ENCODE results near the gene LSM4.
"Not testable (repeated sequence)": the region's sequence is repeated elsewhere in the genome, so short reads cannot be mapped to it uniquely, and the experiment has no call there.

Gene LSM4

GRCh38 chr19:18332917-18333530, 10.1 kb upstream of the LSM4 start:
- H3K9me3 ChIP-seq (ENCODE audit: control insufficient read depth, insufficient read depth, low read length): no peaks in the 10 kb centered on the region
- H3K4me1 ChIP-seq (ENCODE audit: insufficient read depth, low read length): peaks cover 7% of the 10 kb centered on the region; the same call in 1 of the 2 replicates
- no peaks in the 10 kb centered on the region for H3K36me3 ChIP-seq (ENCODE audit: insufficient read depth, low read length)
- H3K9ac ChIP-seq (ENCODE audit: low read depth, low read length): no peak overlapping the region

GRCh38 chr19:18330868-18331267, 8.0 kb upstream of the LSM4 start:
- no peaks in the 10 kb centered on the region for H3K36me3 ChIP-seq (ENCODE audit: insufficient read depth, low read length)
- H3K9me3 ChIP-seq (ENCODE audit: control insufficient read depth, insufficient read depth, low read length): no peaks in the 10 kb centered on the region
- H3K4me1 ChIP-seq (ENCODE audit: insufficient read depth, low read length): peaks cover 7% of the 10 kb centered on the region; the same call in 1 of the 2 replicates
- no peak overlapping the region for H3K9ac ChIP-seq (ENCODE audit: low read depth, low read length)

- H3K4me1 ChIP-seq (ENCODE audit: insufficient read depth, low read length): peaks cover 7% of the 10 kb centered on the region; the same call in 1 of the 2 replicates
- no peaks in the 10 kb centered on the region for H3K9me3 ChIP-seq (ENCODE audit: control insufficient read depth, insufficient read depth, low read length)
- peak overlapping the region; percentile 51 for H3K9ac ChIP-seq (ENCODE audit: low read depth, low read length)
- no peaks in the 10 kb centered on the region for H3K36me3 ChIP-seq (ENCODE audit: insufficient read depth, low read length)
These were observed 6.1 kb upstream of the LSM4 start for GRCh38 chr19:18329035-18329376.

GRCh38 chr19:18328340-18329034, 5.6 kb upstream of the LSM4 start:
- H3K4me1 ChIP-seq (ENCODE audit: insufficient read depth, low read length): peaks cover 7% of the 10 kb centered on the region; the same call in 1 of the 2 replicates
- no peaks in the 10 kb centered on the region for H3K9me3 ChIP-seq (ENCODE audit: control insufficient read depth, insufficient read depth, low read length)
- H3K36me3 ChIP-seq (ENCODE audit: insufficient read depth, low read length): no peaks in the 10 kb centered on the region
- peak overlapping the region; percentile 51 for H3K9ac ChIP-seq (ENCODE audit: low read depth, low read length)

- no peaks in the 10 kb centered on the region for H3K9me3 ChIP-seq (ENCODE audit: control insufficient read depth, insufficient read depth, low read length)
- no peaks in the 10 kb centered on the region for H3K4me1 ChIP-seq (ENCODE audit: insufficient read depth, low read length)
- H3K9ac ChIP-seq (ENCODE audit: low read depth, low read length): no peak overlapping the region
- H3K36me3 ChIP-seq (ENCODE audit: insufficient read depth, low read length): no peaks in the 10 kb centered on the region
These were observed 3.9 kb upstream of the LSM4 start for GRCh38 chr19:18326772-18327171.

GRCh38 chr19:18324373-18324731, 1.5 kb upstream of the LSM4 start:
- not testable (repeated sequence) for H3K9ac ChIP-seq (ENCODE audit: low read depth, low read length); H3K4me1 ChIP-seq (ENCODE audit: insufficient read depth, low read length); H3K36me3 ChIP-seq (ENCODE audit: insufficient read depth, low read length); H3K9me3 ChIP-seq (ENCODE audit: control insufficient read depth, insufficient read depth, low read length)

- H3K4me1 ChIP-seq (ENCODE audit: insufficient read depth, low read length): no peaks in the 10 kb centered on the region; the same call in 1 of the 2 replicates
- no peaks in the 10 kb centered on the region for H3K9me3 ChIP-seq (ENCODE audit: control insufficient read depth, insufficient read depth, low read length)
- H3K36me3 ChIP-seq (ENCODE audit: insufficient read depth, low read length): no peaks in the 10 kb centered on the region
- peak overlapping the region; percentile 85 for H3K9ac ChIP-seq (ENCODE audit: low read depth, low read length)
These were observed 538 bp downstream of the LSM4 start for GRCh38 chr19:18322318-18322758.

- no peaks in the 10 kb centered on the region for H3K9me3 ChIP-seq (ENCODE audit: control insufficient read depth, insufficient read depth, low read length)
- H3K36me3 ChIP-seq (ENCODE audit: insufficient read depth, low read length): no peaks in the 10 kb centered on the region
- peak overlapping the region; percentile 85; the same call in 1 of the 2 replicates for H3K9ac ChIP-seq (ENCODE audit: low read depth, low read length)
- H3K4me1 ChIP-seq (ENCODE audit: insufficient read depth, low read length): no peaks in the 10 kb centered on the region; the same call in 1 of the 2 replicates
These were observed 1.2 kb downstream of the LSM4 start for GRCh38 chr19:18321734-18322102.

- no peaks in the 10 kb centered on the region for H3K9me3 ChIP-seq (ENCODE audit: control insufficient read depth, insufficient read depth, low read length)
- H3K9ac ChIP-seq (ENCODE audit: low read depth, low read length): no peak overlapping the region
- no peaks in the 10 kb centered on the region; the same call in 1 of the 2 replicates for H3K4me1 ChIP-seq (ENCODE audit: insufficient read depth, low read length)
- H3K36me3 ChIP-seq (ENCODE audit: insufficient read depth, low read length): no peaks in the 10 kb centered on the region
These were observed 1.8 kb downstream of the LSM4 start for GRCh38 chr19:18320865-18321733.

- no peak overlapping the region for H3K9ac ChIP-seq (ENCODE audit: low read depth, low read length)
- H3K4me1 ChIP-seq (ENCODE audit: insufficient read depth, low read length): no peaks in the 10 kb centered on the region; the same call in 1 of the 2 replicates
- H3K9me3 ChIP-seq (ENCODE audit: control insufficient read depth, insufficient read depth, low read length): no peaks in the 10 kb centered on the region
- H3K36me3 ChIP-seq (ENCODE audit: insufficient read depth, low read length): no peaks in the 10 kb centered on the region
These were observed 3.2 kb downstream of the LSM4 start for GRCh38 chr19:18319591-18320135.

GRCh38 chr19:18317961-18318800, 4.7 kb downstream of the LSM4 start:
- Histone ChIP-seq H3K4me1 (ENCODE audit: insufficient read depth, low read length) (no peaks in the 10 kb centered on the region; the same call in 1 of the 2 replicates), H3K9ac (ENCODE audit: low read depth, low read length) (no peak overlapping the region), H3K9me3 (ENCODE audit: control insufficient read depth, insufficient read depth, low read length) (no peaks in the 10 kb centered on the region), H3K36me3 (ENCODE audit: insufficient read depth, low read length) (peaks cover 5% of the 10 kb centered on the region; the same call in 1 of the 2 replicates)

- H3K4me1 ChIP-seq (ENCODE audit: insufficient read depth, low read length): no peaks in the 10 kb centered on the region; the same call in 1 of the 2 replicates
- H3K9ac ChIP-seq (ENCODE audit: low read depth, low read length): no peak overlapping the region
- H3K9me3 ChIP-seq (ENCODE audit: control insufficient read depth, insufficient read depth, low read length): no peaks in the 10 kb centered on the region
- peaks cover 14% of the 10 kb centered on the region for H3K36me3 ChIP-seq (ENCODE audit: insufficient read depth, low read length)
These were observed 9.5 kb downstream of the LSM4 start for GRCh38 chr19:18313398-18313797.

GRCh38 chr19:18312092-18312534, 10.8 kb downstream of the LSM4 start:
- Histone ChIP-seq H3K9me3 (ENCODE audit: control insufficient read depth, insufficient read depth, low read length) (no peaks in the 10 kb centered on the region), H3K9ac (ENCODE audit: low read depth, low read length) (no peak overlapping the region), H3K36me3 (ENCODE audit: insufficient read depth, low read length) (peaks cover 22% of the 10 kb centered on the region), H3K4me1 (ENCODE audit: insufficient read depth, low read length) (no peaks in the 10 kb centered on the region)
